GM12874 (cell line): Measurements from ENCODE around the gene KREMEN2.

Experiments
- CTCF ChIP-seq: IDR thresholded peaks from 2 replicates; pipeline ENCODE4 v1.5.1; 2011; ENCODE audit warnings: low read depth, mild to moderate bottlenecking, control low read depth, low read length, moderate library complexity; ENCODE audit not compliant: insufficient read depth

Gene KREMEN2

GRCh38 chr16:2963723-2964474 lies at the start of gene KREMEN2:
Gene KREMEN2 (plus strand): TSS chr16:2964275. CDS start chr16:2964521, 246 bp downstream.
- peak; percentile 22; the same call in 1 of the 2 replicates for TF ChIP-seq CTCF

GRCh38 chr16:2915196-2915929 lies 48.7 kb upstream of the KREMEN2 start:
- no peak for TF ChIP-seq CTCF

GRCh38 chr16:2919511-2920255 lies 44.4 kb upstream of the KREMEN2 start:
- TF ChIP-seq CTCF: peak; percentile 73

GRCh38 chr16:2923481-2923880 lies 40.6 kb upstream of the KREMEN2 start:
- no peak for TF ChIP-seq CTCF

GRCh38 chr16:2924901-2925755 lies 38.9 kb upstream of the KREMEN2 start:
- no peak for TF ChIP-seq CTCF

DNA sequence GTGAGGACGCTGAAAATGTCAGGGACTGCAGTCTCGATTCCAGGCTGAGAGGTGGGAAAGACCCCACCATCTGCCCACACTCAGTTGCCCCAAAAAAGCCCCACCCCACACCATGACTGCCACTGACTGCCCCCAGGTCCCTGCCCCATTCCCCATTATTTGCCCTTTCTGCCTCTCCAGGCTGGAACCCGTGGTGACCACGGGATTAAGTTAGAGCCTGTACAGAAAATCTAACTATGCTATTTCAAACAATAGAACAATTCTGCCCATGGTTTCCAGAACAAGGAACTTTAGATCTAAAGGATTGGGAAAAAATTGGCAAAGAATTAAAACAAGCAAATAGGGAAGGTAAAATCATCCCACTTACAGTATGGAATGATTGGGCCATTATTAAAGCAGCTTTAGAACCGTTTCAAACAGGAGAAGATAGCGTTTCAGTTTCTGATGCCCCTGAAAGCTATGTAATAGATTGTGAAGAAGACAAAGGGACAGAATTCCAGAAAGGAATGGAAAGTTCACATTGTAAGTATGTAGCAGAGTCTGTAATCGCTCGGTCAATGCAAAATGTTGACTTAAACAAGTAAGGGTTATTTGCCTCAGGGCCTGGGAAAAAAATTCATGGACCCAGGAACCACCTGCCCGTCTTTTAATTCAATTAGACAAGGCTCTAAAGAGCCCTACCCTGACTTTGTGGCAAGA lies 38.0 kb upstream of the KREMEN2 start:
- TF ChIP-seq CTCF: no peak
